Prostate gland (tissue), 2 donors: ENCODE data around the gene SYNPO2L.

Experiments used
- CTCF ChIP-seq, 4 experiments: fragments of 200-600 bp in 2 of 4; fragments of 450-650 bp in 2 of 4; sonication (generic) in 2 of 4; IDR thresholded peaks; 1 replicate in 3 of 4; 2 replicates in 1 of 4; pipeline ENCODE4 v1.5.1; 2016 to 2019; ENCODE audit warnings: antibody characterized with exemption in 4 of 4, mild to moderate bottlenecking in 2 of 4, moderate library complexity in 2 of 4
- POLR2A ChIP-seq: fragments of 450-650 bp; IDR thresholded peaks from one replicate; pipeline ENCODE4 v1.6.1; 2016; ENCODE audit warnings: antibody characterized with exemption, mild to moderate bottlenecking
- POLR2AphosphoS5 ChIP-seq: sonication (generic); formaldehyde crosslinking; IDR thresholded peaks from one replicate; pipeline ENCODE4 v1.6.1; 2017; ENCODE audit warnings: antibody characterized with exemption

GRCh38 chr10:73627300-73627699 lies 28.5 kb downstream of the SYNPO2L start:
- TF ChIP-seq CTCF (IDR thresholded peaks at IDR 0.05): no peak
- TF ChIP-seq POLR2A: no peak
- TF ChIP-seq POLR2AphosphoS5: no peak
